Measurements from ENCODE around the gene LPCAT1.

LPCAT1 gene

DNA sequence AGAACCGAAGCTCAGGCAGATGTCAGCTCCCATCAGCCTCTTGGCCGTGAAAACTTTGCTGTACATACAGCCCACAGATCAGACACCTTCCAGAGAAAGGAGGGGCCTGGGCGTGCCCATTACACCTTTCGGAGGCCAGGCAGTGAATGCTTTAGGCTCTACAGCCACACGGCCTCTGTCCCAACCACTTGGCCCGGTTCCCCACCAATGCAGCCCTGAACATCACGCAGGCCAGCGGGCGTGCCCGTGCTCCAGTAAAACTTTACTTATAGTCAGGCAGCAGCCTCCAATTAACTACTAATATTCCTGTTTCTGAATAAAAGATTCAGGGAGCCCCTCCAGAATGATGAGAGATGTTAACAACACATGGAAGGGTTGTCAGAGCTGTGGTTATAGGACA lies 23.9 kb downstream of the LPCAT1 start:
- H3K4me1 ChIP-seq (ENCODE audit: control insufficient read depth, low read length): peaks cover 78% of the 10 kb centered on the region
- H3K9me2 ChIP-seq (replicated peaks; ENCODE audit: control insufficient read depth, low read length): no peaks in the 10 kb centered on the region
- TF ChIP-seq, protein P1, sequence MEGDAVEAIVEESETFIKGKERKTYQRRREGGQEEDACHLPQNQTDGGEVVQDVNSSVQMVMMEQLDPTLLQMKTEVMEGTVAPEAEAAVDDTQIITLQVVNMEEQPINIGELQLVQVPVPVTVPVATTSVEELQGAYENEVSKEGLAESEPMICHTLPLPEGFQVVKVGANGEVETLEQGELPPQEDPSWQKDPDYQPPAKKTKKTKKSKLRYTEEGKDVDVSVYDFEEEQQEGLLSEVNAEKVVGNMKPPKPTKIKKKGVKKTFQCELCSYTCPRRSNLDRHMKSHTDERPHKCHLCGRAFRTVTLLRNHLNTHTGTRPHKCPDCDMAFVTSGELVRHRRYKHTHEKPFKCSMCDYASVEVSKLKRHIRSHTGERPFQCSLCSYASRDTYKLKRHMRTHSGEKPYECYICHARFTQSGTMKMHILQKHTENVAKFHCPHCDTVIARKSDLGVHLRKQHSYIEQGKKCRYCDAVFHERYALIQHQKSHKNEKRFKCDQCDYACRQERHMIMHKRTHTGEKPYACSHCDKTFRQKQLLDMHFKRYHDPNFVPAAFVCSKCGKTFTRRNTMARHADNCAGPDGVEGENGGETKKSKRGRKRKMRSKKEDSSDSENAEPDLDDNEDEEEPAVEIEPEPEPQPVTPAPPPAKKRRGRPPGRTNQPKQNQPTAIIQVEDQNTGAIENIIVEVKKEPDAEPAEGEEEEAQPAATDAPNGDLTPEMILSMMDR (IDR thresholded peaks at IDR 0.05; ENCODE audit: low read depth, low read length, poor library complexity, severe bottlenecking): no peak
- TF ChIP-seq EZH2phosphoT487 (IDR thresholded peaks at IDR 0.05; ENCODE audit: borderline replicate concordance, low read length): no peak
- H3K36me3 ChIP-seq (ENCODE audit: control insufficient read depth, low read length): peaks cover 62% of the 10 kb centered on the region
- no peaks in the 10 kb centered on the region for H3K9me3 ChIP-seq (ENCODE audit: control insufficient read depth, insufficient read depth, low read length)
- no peak overlapping the region for H3K4me3 ChIP-seq (ENCODE audit: low read length)
- peaks cover 14% of the 10 kb centered on the region for H4K20me1 ChIP-seq (ENCODE audit: control insufficient read depth, insufficient read depth, low read depth, low read length)
- peaks cover 84% of the 10 kb centered on the region for H3K79me2 ChIP-seq (ENCODE audit: control insufficient read depth, low read length)
- no peak overlapping the region for H3K27ac ChIP-seq (ENCODE audit: low read depth, low read length)
- H3K27me3 ChIP-seq (ENCODE audit: control insufficient read depth, low read length): no peaks in the 10 kb centered on the region
- H3F3A ChIP-seq (ENCODE audit: control insufficient read depth, insufficient read depth): peaks cover 21% of the 10 kb centered on the region
- H3K4me2 ChIP-seq (ENCODE audit: low read length): no peak overlapping the region

DNA sequence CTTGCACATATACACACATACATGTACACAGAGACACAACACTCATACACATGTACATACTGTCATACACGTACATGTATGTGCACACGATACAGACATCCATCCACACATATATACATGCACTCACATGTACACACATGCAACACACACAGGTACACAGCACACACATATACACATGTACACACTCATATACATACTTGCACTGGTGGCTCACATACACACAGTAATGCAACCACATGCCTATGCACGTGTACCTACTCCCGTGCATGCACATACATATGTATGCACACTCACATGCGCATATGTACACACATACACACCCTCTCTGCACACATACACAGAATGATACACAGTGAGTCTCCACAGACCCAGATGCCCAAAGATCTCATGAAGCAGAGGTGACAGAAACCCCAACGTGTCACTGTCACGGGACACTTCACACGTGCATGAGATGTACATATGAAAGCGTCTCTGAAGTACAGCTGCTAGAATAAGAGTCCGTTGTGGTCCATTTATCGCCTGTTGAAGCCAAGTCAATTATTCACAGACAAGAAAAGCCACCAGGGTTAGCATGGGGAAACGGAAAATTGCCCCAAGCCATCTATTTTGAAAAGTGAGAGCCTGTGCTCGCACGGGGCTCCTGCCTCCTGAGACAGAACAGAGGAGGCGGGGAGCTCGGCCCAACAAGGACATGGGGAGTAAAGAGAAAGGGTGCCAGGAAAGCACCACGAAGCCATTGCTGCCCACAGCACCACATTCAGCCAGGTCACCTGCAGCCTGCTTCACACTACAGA lies 24.9 kb downstream of the LPCAT1 start:
- Histone ChIP-seq H3K4me1 (ENCODE audit: control insufficient read depth, low read length) (peaks cover 78% of the 10 kb centered on the region), H3K9me3 (ENCODE audit: control insufficient read depth, insufficient read depth, low read length) (no peaks in the 10 kb centered on the region), H4K20me1 (ENCODE audit: control insufficient read depth, insufficient read depth, low read depth, low read length) (peaks cover 14% of the 10 kb centered on the region), H3K4me2 (ENCODE audit: low read length) (no peak overlapping the region), H3K27me3 (ENCODE audit: control insufficient read depth, low read length) (no peaks in the 10 kb centered on the region), H3F3A (ENCODE audit: control insufficient read depth, insufficient read depth) (peaks cover 16% of the 10 kb centered on the region), H3K4me3 (ENCODE audit: low read length) (no peak overlapping the region), H3K9me2 (replicated peaks; ENCODE audit: control insufficient read depth, low read length) (no peaks in the 10 kb centered on the region), H3K36me3 (ENCODE audit: control insufficient read depth, low read length) (peaks cover 72% of the 10 kb centered on the region), H3K27ac (ENCODE audit: low read depth, low read length) (no peak overlapping the region), H3K79me2 (ENCODE audit: control insufficient read depth, low read length) (peaks cover 84% of the 10 kb centered on the region)
- TF ChIP-seq, protein P1 (IDR thresholded peaks at IDR 0.05; ENCODE audit: low read depth, low read length, poor library complexity, severe bottlenecking): no peak
- no peak for TF ChIP-seq EZH2phosphoT487 (IDR thresholded peaks at IDR 0.05; ENCODE audit: borderline replicate concordance, low read length)

DNA sequence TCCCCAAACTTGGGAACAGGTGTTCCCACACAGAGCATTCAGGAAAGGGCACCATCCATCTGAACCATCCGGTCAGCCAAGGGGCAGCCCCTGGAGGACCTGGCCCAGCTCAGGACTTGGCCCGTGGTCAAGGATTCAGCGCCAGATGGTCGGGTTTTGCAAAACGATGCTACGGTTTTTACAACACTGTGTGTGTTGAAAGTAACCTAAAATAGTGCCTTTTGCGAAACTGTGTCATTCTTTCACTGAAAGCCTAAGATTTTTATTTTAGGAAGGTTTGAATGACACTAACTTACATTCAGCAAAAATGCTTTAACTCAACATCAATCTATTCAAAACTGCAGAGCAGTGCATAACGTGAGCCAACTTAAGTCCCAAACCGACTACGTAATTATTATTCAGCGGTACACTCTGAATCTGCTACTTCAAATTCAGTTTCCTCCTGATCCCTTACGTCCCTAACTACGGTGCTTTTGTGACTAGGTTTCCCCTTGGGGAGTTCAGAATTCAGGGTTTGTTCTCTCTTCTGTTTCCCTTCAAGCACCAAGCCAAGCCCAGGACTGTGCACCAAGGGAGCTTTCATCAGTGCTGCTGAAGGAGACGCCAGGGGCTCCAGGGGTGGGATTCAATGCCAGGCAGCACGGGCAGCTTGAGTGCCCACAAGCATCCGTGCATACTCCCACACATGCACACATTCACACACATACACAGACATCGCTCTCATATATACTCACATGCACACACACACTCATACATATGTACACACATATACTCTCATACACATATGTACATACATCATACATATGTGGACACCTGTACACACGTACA lies 25.8 kb downstream of the LPCAT1 start:
- H3K4me2 ChIP-seq (ENCODE audit: low read length): peak overlapping the region; percentile 89
- peaks cover 84% of the 10 kb centered on the region for H3K79me2 ChIP-seq (ENCODE audit: control insufficient read depth, low read length)
- H3K9me2 ChIP-seq (replicated peaks; ENCODE audit: control insufficient read depth, low read length): no peaks in the 10 kb centered on the region
- H3K27ac ChIP-seq (ENCODE audit: low read depth, low read length): peak overlapping the region; percentile 96; the same call in 1 of the 2 replicates
- H3K4me1 ChIP-seq (ENCODE audit: control insufficient read depth, low read length): peaks cover 76% of the 10 kb centered on the region
- no peaks in the 10 kb centered on the region for H3K9me3 ChIP-seq (ENCODE audit: control insufficient read depth, insufficient read depth, low read length)
- H4K20me1 ChIP-seq (ENCODE audit: control insufficient read depth, insufficient read depth, low read depth, low read length): peaks cover 11% of the 10 kb centered on the region
- H3K4me3 ChIP-seq (ENCODE audit: low read length): peak overlapping the region; percentile 5; the same call in 1 of the 2 replicates
- H3F3A ChIP-seq (ENCODE audit: control insufficient read depth, insufficient read depth): peaks cover 10% of the 10 kb centered on the region; the same call in 1 of the 2 replicates
- H3K36me3 ChIP-seq (ENCODE audit: control insufficient read depth, low read length): peaks cover 78% of the 10 kb centered on the region
- H3K27me3 ChIP-seq (ENCODE audit: control insufficient read depth, low read length): no peaks in the 10 kb centered on the region
- no peak for TF ChIP-seq EZH2phosphoT487 (IDR thresholded peaks at IDR 0.05; ENCODE audit: borderline replicate concordance, low read length)
- TF ChIP-seq, protein P1 (IDR thresholded peaks at IDR 0.05; ENCODE audit: low read depth, low read length, poor library complexity, severe bottlenecking): no peak
